ENCODE measurements around the gene EHD4.

EHD4 gene

GRCh38 chr15:41972253-41973242 is at the start of gene EHD4:
EHD4 (minus strand) TSS chr15:41972557; CDS start chr15:41972494, 63 bp downstream.
- DNase-seq (ENCODE audit: low read depth in 2 of 2) = peak; percentile 88 to 94

- DNase-seq (ENCODE audit: low read depth in 2 of 2) = no peak
Observed at GRCh38 chr15:42021593-42021992, 49.2 kb upstream of the EHD4 start.

GRCh38 chr15:42020713-42021273 is 48.4 kb upstream of the EHD4 start, which contains the start of gene PLA2G4E:
PLA2G4E (minus strand) TSS chr15:42021042; CDS start chr15:42021030, 12 bp downstream.
- DNase-seq (ENCODE audit: low read depth in 2 of 2) = no peak

GRCh38 chr15:42018306-42019224 is 46.2 kb upstream of the EHD4 start:
- no peak for DNase-seq (ENCODE audit: low read depth in 2 of 2)

GRCh38 chr15:42016971-42017370 is 44.6 kb upstream of the EHD4 start:
- DNase-seq (ENCODE audit: low read depth in 2 of 2) = no peak

- DNase-seq (ENCODE audit: low read depth in 2 of 2) = no peak
Observed at GRCh38 chr15:42014406-42014805, 42.0 kb upstream of the EHD4 start.

- DNase-seq (ENCODE audit: low read depth in 2 of 2) = no peak
Observed at GRCh38 chr15:42012928-42013482, 40.6 kb upstream of the EHD4 start.

GRCh38 chr15:42012241-42012640 is 39.9 kb upstream of the EHD4 start:
- no peak for DNase-seq (ENCODE audit: low read depth in 2 of 2)

- no peak for DNase-seq (ENCODE audit: low read depth in 2 of 2)
Observed at GRCh38 chr15:42011074-42011473, 38.7 kb upstream of the EHD4 start.

- DNase-seq (ENCODE audit: low read depth in 2 of 2) = no peak
Observed at GRCh38 chr15:42010434-42010833, 38.1 kb upstream of the EHD4 start.

- no peak for DNase-seq (ENCODE audit: low read depth in 2 of 2)
Observed at GRCh38 chr15:42009474-42009873, 37.1 kb upstream of the EHD4 start.

GRCh38 chr15:42009022-42009421 is 36.7 kb upstream of the EHD4 start:
- no peak for DNase-seq (ENCODE audit: low read depth in 2 of 2)

- no peak for DNase-seq (ENCODE audit: low read depth in 2 of 2)
Observed at GRCh38 chr15:42007386-42007785, 35.0 kb upstream of the EHD4 start.

- DNase-seq (ENCODE audit: low read depth in 2 of 2) = no peak
Observed at GRCh38 chr15:42002333-42002732, 30.0 kb upstream of the EHD4 start.

GRCh38 chr15:42001236-42001635 is 28.9 kb upstream of the EHD4 start:
- no peak for DNase-seq (ENCODE audit: low read depth in 2 of 2)

- DNase-seq (ENCODE audit: low read depth in 2 of 2) = no peak
Observed at GRCh38 chr15:41999290-42000285, 27.2 kb upstream of the EHD4 start.

GRCh38 chr15:41997845-41998244 is 25.5 kb upstream of the EHD4 start:
- no peak for DNase-seq (ENCODE audit: low read depth in 2 of 2)

- DNase-seq (ENCODE audit: low read depth in 2 of 2) = no peak
Observed at GRCh38 chr15:41996921-41997592, 24.7 kb upstream of the EHD4 start.

- no peak for DNase-seq (ENCODE audit: low read depth in 2 of 2)
Observed at GRCh38 chr15:41996376-41996775, 24.0 kb upstream of the EHD4 start.

- DNase-seq (ENCODE audit: low read depth in 2 of 2) = no peak
Observed at GRCh38 chr15:41995476-41995855, 23.1 kb upstream of the EHD4 start.

All from stimulated activated CD8-positive, alpha-beta memory T cell treated with anti-CD3 and anti-CD28 coated beads, Interleukin-2, amount 100 ng/mL, for 48 hours (primary cell).